Mucosa of rectum (tissue), 2 donors: ENCODE data around the gene KIF9.
"Not testable (repeated sequence)": the region's sequence is repeated elsewhere in the genome, so short reads cannot be mapped to it uniquely, and the experiment has no call there.

Source experiments
- H3K27ac ChIP-seq, 2 donors: one replicate each; pipeline ENCODE4 v1.7.0; 2013; ENCODE audit warnings: inconsistent platforms in 2 of 2, low read depth in 2 of 2, low read length in 2 of 2
- H3K27me3 ChIP-seq, 2 donors: one replicate each; pipeline ENCODE4 v1.7.0; 2013; ENCODE audit warnings: low read length in 2 of 2; ENCODE audit not compliant: control insufficient read depth in 2 of 2, insufficient read depth in 2 of 2
- H3K36me3 ChIP-seq, 2 donors: one replicate each; pipeline ENCODE4 v1.7.0; 2013; ENCODE audit warnings: low read length in 2 of 2; ENCODE audit not compliant: control insufficient read depth in 2 of 2, insufficient read depth in 2 of 2
- H3K4me1 ChIP-seq, 2 donors: one replicate each; pipeline ENCODE4 v1.7.0; 2013; ENCODE audit warnings: low read length in 2 of 2, mild to moderate bottlenecking in 1 of 2; ENCODE audit not compliant: control insufficient read depth in 2 of 2, insufficient read depth in 2 of 2
- H3K4me3 ChIP-seq, 2 donors: one replicate each; pipeline ENCODE4 v1.7.0; 2013; ENCODE audit warnings: low read length in 2 of 2
- H3K9ac ChIP-seq, 2 donors: one replicate each; pipeline ENCODE4 v1.7.0; 2013; ENCODE audit warnings: low read length in 2 of 2, low read depth in 1 of 2, mild to moderate bottlenecking in 1 of 2
- H3K9me3 ChIP-seq, 2 donors: one replicate each; pipeline ENCODE4 v1.7.0; 2013; ENCODE audit warnings: low read length in 2 of 2; ENCODE audit not compliant: control insufficient read depth in 2 of 2
- donor health status: healthy.
- donor health status: Normal muscosa, but diverticular disease.

Gene KIF9

DNA sequence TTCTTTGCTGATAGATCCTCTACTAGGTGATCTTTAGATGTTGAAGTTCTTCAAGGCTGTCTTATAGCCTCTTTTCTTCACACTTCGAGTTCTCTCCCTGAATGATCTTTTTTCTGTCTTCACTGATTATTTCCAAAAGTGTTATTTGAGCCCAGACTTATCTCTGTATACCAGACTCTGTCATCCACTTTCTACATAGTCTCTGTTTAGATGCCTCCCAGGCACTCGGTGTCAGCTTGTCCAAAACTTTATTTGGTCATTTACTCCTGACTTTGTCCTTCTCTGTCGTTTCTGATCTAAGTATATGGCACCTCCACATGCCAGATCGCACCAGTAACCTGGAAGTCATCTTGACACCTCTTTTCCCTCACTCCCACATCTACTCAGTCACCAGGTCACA lies 27.8 kb upstream of the KIF9 start:
- no peak overlapping the region for H3K4me3 ChIP-seq
- H3K4me1 ChIP-seq = no peaks in the 10 kb centered on the region
- no peaks in the 10 kb centered on the region for H3K27me3 ChIP-seq
- H3K9ac ChIP-seq = no peak overlapping the region
- H3K27ac ChIP-seq = no peak overlapping the region
- no peaks in the 10 kb centered on the region for H3K9me3 ChIP-seq
- H3K36me3 ChIP-seq = no peaks in the 10 kb centered on the region

DNA sequence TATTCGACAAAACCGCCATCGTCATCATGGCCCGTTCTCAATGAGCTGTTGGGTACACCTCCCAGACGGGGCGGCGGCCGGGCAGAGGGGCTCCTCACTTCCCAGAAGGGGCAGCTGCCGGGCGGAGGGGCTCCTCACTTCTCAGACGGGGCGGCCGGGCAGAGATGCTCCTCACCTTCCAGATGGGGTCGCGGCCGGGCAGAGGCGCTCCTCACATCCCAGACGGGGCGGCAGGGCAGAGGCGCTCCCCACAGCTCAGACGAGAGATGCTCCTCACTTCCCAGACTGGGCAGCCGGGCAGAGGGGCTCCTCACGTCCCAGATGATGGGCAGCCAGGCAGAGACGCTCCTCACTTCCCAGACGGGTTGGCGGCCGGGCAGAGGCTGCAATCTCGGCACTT lies 26.6 kb upstream of the KIF9 start:
- not testable (repeated sequence) for H3K4me1 ChIP-seq, H3K36me3 ChIP-seq, H3K9ac ChIP-seq, H3K4me3 ChIP-seq, H3K9me3 ChIP-seq, H3K27ac ChIP-seq, H3K27me3 ChIP-seq

GRCh38 chr3:47306022-47306421 lies 23.4 kb upstream of the KIF9 start:
- H3K27me3 ChIP-seq = no peaks in the 10 kb centered on the region
- H3K4me3 ChIP-seq = no peak overlapping the region
- no peak overlapping the region for H3K9ac ChIP-seq
- H3K36me3 ChIP-seq = peaks cover 0 to 5% of the 10 kb centered on the region in 2 donors
- no peaks in the 10 kb centered on the region for H3K9me3 ChIP-seq
- no peaks in the 10 kb centered on the region for H3K4me1 ChIP-seq
- no peak overlapping the region for H3K27ac ChIP-seq

DNA sequence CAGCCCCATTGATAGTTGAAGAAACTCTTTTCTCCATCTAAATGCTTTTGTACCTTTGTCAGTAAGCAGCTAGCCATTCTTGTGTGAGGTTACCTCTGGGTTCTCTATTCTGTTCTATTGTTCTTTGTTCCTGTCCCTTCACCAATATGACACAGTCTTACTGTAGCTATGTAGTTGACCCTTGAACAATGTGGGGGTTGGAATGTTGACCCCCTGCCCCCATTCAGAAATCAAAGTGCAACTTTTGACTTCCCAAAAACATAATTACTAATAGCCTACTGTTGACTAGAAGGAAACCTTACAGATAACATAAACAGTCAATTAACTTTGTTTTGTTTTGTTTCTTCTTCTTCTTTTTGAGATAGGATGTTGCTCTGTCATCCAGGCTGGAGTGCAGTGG lies 18.9 kb upstream of the KIF9 start:
- Histone ChIP-seq H3K9ac (no peak overlapping the region), H3K4me3 (no peak overlapping the region), H3K4me1 (no peaks in the 10 kb centered on the region), H3K27ac (no peak overlapping the region), H3K36me3 (peaks cover 0 to 5% of the 10 kb centered on the region in 2 donors), H3K27me3 (no peaks in the 10 kb centered on the region), H3K9me3 (no peaks in the 10 kb centered on the region)

DNA sequence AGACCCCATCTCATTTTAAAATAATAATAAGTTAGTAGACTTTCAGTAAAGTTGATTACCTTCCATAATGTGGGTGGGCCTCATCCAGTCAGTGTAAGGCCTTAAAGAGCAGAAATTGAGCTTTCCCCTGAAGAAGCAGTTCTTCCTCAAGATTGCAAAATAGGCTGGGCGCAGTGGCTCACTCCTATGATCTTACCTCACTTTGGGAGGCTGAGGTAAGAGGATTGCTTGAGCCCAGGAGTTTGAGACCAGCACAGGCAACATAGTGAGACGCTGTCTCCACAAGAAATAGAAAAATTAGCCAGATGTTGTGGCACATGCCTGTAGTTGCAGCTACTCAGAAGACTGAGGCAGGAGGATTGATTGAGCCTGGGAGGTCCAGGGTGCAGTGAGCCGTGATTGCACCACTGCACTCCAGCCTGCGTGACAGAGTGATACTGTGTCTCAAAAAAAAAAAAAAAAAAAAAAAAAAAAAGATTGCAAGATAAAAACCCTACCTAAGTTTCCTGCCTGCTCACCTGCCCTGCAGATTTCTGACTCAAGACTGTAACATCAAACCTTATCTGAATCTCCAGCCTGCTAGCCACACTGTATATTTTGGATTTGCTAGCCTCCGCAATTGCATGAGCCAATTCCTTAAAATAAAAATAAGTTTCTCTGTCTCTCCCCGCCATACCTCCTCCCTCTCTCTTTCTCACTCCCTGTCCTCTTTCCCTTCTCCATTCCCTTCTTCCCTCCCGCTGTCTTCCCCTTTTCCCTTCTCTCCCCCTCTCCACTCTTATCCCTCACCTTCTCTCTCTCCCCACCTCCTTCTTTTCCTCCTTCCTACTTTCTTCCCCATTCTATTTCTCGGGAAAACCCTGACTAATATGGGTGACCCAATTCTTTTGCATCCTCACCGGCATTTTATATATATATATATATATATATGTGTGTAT lies 17.1 kb upstream of the KIF9 start:
- H3K9ac ChIP-seq = no peak overlapping the region
- H3K27ac ChIP-seq = no peak overlapping the region
- no peak overlapping the region for H3K4me3 ChIP-seq
- H3K27me3 ChIP-seq = no peaks in the 10 kb centered on the region
- peaks cover 0 to 5% of the 10 kb centered on the region in 2 donors for H3K36me3 ChIP-seq
- H3K9me3 ChIP-seq = no peaks in the 10 kb centered on the region
- H3K4me1 ChIP-seq = no peaks in the 10 kb centered on the region

DNA sequence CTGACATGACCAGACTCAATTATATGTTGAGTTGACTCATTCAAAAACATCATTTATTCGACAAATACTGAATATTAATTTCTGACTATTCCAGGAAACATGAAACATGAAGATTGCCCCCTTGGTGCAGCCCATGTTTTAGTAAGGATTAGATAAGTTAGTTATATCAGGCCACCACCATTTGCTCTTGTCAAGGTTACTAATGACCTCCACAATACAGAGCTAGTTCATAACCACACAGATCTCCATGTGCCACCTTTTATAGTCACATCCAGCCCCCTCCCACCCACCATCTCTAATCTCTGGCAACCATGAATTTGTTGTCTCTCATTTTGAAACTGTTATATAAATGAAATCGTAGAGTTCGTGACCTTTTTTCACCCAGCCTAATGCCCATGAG lies 15.8 kb upstream of the KIF9 start:
- Histone ChIP-seq H3K9me3 (no peaks in the 10 kb centered on the region), H3K27me3 (no peaks in the 10 kb centered on the region), H3K36me3 (peaks cover 0 to 5% of the 10 kb centered on the region in 2 donors), H3K9ac (no peak overlapping the region), H3K4me1 (no peaks in the 10 kb centered on the region), H3K27ac (no peak overlapping the region), H3K4me3 (no peak overlapping the region)

DNA sequence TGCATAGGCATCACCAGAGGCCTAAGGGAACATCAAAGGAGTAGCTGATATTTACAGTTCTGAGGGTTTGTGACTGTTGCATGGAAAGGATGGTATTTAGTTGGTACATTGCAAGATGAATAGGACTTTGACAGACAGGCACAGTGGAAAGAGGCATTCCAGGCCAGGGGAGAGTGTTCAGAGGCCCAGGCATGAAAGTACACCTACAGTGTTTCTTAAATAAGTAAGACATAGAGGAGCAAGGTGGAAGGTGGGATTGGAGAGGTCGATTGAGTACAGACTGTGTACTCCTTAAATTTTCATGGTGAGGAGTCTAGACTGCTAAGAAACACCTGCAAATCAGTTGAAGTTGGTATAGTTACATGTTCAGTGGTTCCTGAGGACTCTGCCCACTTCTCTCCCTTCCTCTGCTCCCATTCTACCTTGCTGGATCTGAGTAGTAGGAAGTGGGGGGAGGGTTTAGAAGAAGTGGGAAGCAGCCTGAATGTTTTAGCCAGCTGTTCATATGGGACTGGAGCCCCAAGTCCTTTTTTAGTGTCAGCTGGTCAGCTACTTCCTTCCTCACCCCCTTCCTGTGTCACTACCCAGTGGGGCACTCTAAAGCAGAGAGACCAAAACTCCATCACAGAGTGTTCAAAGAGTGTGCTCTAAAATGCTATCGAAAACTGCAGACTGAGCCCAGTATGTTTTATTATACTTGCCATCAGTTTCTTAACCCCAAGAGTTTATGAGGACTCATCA lies 14.1 kb upstream of the KIF9 start:
- H3K9me3 ChIP-seq = no peaks in the 10 kb centered on the region
- no peaks in the 10 kb centered on the region for H3K36me3 ChIP-seq
- no peaks in the 10 kb centered on the region for H3K4me1 ChIP-seq
- no peak overlapping the region for H3K9ac ChIP-seq
- H3K27me3 ChIP-seq = no peaks in the 10 kb centered on the region
- no peak overlapping the region for H3K4me3 ChIP-seq
- no peak overlapping the region for H3K27ac ChIP-seq

GRCh38 chr3:47295976-47296375 lies 13.4 kb upstream of the KIF9 start:
- Histone ChIP-seq H3K27me3 (no peaks in the 10 kb centered on the region), H3K4me3 (no peak overlapping the region), H3K9ac (no peak overlapping the region), H3K9me3 (no peaks in the 10 kb centered on the region), H3K27ac (no peak overlapping the region), H3K36me3 (no peaks in the 10 kb centered on the region), H3K4me1 (no peaks in the 10 kb centered on the region)

DNA sequence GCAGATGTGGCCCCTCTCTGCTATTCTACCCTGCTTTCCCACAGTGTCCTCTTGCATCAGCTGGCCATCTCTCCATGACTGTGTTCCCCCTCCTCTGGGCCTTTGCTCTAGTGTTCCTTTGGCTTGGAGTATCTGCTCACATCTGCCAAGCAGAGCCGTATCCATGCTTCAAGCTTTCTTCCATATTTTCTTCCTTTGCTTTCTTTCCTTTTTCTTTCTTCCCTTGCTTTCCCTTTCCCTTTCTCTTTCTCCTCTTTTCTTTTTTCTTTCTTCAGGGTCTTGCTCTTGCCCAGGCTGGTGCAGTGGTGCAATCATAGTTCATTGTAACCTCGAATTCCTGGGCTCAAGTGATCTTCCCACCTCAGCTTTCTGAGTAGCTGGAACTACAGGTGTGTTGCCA lies 12.7 kb upstream of the KIF9 start:
- Histone ChIP-seq H3K4me1 (no peaks in the 10 kb centered on the region), H3K27me3 (no peaks in the 10 kb centered on the region), H3K4me3 (no peak overlapping the region), H3K9me3 (no peaks in the 10 kb centered on the region), H3K36me3 (peaks cover 2 to 3% of the 10 kb centered on the region in 2 donors), H3K27ac (no peak overlapping the region), H3K9ac (no peak overlapping the region)

- Histone ChIP-seq H3K4me1 (no peaks in the 10 kb centered on the region), H3K27me3 (no peaks in the 10 kb centered on the region), H3K27ac (no peak overlapping the region), H3K9me3 (no peaks in the 10 kb centered on the region), H3K4me3 (no peak overlapping the region), H3K9ac (no peak overlapping the region), H3K36me3 (peaks cover 2 to 3% of the 10 kb centered on the region in 2 donors)
These were observed 11.8 kb upstream of the KIF9 start for GRCh38 chr3:47294392-47294791.
